GM23338 (cell line): ENCODE results near the gene CIAPIN1.

Experiments used
- CTCF ChIP-seq, 2 experiments: fragments of 200-600 bp in 1 of 2; sonication (generic) in 1 of 2; conservative IDR thresholded peaks; 2 replicates each; pipeline versions ENCODE4 v1.5.1 to v1.6.1; 2016 to 2017; ENCODE audit warnings: antibody characterized with exemption in 2 of 2, low read depth in 2 of 2, mild to moderate bottlenecking in 2 of 2, moderate library complexity in 1 of 2
- EZH2 ChIP-seq: fragments of 200-600 bp; sonication (generic); IDR thresholded peaks from one replicate; pipeline ENCODE4 v1.8.0; 2017; ENCODE audit warnings: antibody characterized with exemption, mild to moderate bottlenecking, low read depth; ENCODE audit not compliant: unreplicated experiment
- REST ChIP-seq: IDR thresholded peaks from one replicate; pipeline ENCODE4 v1.6.1; 2018; ENCODE audit warnings: antibody characterized with exemption; ENCODE audit not compliant: unreplicated experiment

- peak in 1 of 2 experiments; percentile 18; a peak in 1 of 4 replicates for TF ChIP-seq CTCF (conservative IDR thresholded peaks at IDR 0.05; ENCODE audit: low read depth in 2 of 2)
- no peak for TF ChIP-seq EZH2
- no peak for TF ChIP-seq REST
Measured at GRCh38 chr16:57411362-57411976, 35.7 kb downstream of the CIAPIN1 start.
